HFF-Myc (cell line): ENCODE measurements around the gene SOCS3.

Experiments used
- DNase-seq: peaks from one replicate; pipeline ENCODE4 v3.0.0-alpha.2; 2011; ENCODE audit warnings: low read depth; ENCODE audit errors: extremely low read depth
- H3K4me3 ChIP-seq: replicated peaks from 2 replicates; pipeline ENCODE4 v1.5.1; 2011; ENCODE audit warnings: low read depth, mild to moderate bottlenecking, control low read depth, low read length
- CTCF ChIP-seq: IDR thresholded peaks from 2 replicates; pipeline ENCODE4 v1.5.1; 2012; ENCODE audit warnings: mild to moderate bottlenecking, low read depth, low read length, control low read depth; ENCODE audit errors: missing control alignments

Gene SOCS3

DNA sequence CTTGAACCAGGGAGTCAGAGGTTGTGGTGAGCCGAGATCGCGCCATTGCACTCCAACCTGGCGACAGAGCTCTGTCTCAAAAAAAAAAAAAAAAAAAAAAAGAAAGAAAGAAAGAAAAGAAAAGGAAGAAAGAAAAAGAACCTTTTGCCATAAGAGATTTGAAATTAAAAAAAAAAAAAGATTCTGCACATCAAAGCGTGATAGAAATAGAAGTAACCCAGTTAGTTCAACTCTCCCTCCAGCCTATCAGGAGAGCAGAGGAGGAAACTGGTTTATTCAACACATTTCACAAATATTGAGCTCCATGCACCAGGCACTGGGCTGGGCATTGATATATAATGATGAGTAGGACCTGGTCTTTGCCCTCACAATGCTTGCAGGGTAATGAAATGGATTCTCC, 2.4 kb upstream of the SOCS3 start:
- no peak overlapping the region for H3K4me3 ChIP-seq
- DNase-seq, result no peak
- no peak for TF ChIP-seq CTCF

- TF ChIP-seq CTCF, result no peak
- no peak for DNase-seq
- H3K4me3 ChIP-seq, result no peak overlapping the region
These were observed 1.4 kb upstream of the SOCS3 start for GRCh38 chr17:78361225-78361701.

DNA sequence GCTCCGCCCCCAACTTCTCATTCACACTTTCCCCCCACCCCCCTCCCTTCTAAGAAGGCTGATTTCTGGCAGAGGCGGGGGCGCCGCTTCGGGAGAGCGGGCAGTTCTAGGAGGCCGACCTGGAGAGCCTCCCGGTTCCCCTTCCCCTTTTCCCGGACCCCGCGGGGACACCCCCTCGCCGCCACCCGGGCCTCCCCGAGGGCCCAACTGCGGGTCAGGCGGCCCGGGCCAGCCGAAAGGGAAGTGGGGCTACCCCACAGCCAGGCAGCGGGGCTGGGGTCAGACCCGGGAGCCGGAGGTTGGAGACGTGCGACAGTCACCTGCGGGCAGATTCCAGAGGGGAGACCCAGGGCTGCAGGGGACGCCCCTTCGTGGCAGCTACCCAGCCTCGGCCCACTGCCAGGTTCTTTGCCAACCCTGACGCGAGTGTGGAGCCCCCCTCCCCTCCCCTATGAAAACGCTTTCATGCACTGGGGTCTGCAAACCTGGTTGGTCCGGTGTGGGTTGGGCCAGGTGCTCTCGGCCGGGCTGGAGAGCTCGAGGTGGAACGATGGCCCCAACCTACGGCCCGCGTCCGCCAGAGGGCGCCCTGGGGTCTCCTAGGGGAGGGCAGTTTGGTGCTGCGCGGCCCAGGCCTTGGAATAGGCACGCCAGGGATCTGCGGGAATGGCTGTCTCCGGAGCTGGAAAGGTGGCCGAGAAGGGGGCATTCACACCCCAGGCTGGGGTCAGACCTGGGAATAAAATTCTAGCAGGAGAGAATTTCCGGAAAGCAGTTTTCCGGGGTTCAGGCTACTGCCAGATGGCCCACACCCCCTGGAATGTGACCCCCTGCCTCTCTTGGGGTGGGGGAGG, 721 bp upstream of the SOCS3 start:
- no peak for DNase-seq
- TF ChIP-seq CTCF, result peak; percentile 96
- H3K4me3 ChIP-seq, result peak overlapping the region; percentile 47

DNA sequence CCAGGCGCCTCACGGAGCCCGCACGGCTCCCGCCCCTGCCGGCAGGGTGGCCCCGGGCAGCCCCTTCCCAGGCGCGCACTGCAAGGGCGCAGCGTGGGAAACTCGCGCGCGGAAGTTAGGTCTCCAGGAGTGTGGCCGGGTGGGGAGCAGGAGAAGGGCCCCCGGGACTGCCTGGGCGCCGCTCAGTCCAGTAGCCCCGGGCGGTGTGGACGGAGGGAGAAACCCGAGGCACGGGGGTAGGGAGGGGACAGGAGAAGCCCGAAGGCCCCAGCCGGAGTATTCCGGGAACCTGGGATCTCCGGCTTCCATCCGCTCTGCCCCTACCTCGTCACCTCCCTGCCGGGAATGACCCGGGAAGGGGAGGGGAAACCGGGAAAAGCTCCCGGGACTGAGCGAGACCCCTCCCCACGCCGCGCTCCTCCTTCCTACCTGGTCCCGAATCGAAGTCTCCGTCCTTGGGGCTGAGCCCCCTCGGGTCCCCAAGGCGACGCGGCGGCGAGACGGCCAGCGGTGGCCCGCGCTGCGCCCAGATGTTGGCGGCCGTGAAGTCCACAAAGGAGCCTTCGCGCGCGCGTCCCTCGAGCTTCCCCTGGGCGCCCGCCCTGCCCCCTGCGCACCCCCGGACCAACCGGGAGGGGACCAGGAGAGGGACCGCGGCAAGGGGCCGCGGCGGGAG, 418 bp downstream of the SOCS3 start:
- DNase-seq, result no peak
- peak overlapping the region; percentile 84 for H3K4me3 ChIP-seq
- no peak for TF ChIP-seq CTCF

GRCh38 chr17:78358538-78359320, 1.1 kb downstream of the SOCS3 start:
- DNase-seq, result no peak
- no peak for TF ChIP-seq CTCF
- H3K4me3 ChIP-seq, result peak overlapping the region; percentile 84

GRCh38 chr17:78357672-78358537, 2.0 kb downstream of the SOCS3 start:
- H3K4me3 ChIP-seq, result peak overlapping the region; percentile 84
- no peak for DNase-seq
- no peak for TF ChIP-seq CTCF
